K562 (cell line): ENCODE data around the gene CLSTN2. TPM values are rescaled to one million over a fixed set of nuclear protein-coding genes. Genes with fewer than 3 reads are reported as not detected.

Experiments
- ATAC-seq: fragments of 200-7000 bp; cut with Tn5 transposase; 3 replicates; pipeline ENCODE4 v1.9.1; 2020; ENCODE audit warnings: moderate library complexity
- BruUV-seq: library from RNA; stranded (reverse); fragments of 400-500 nt; replicated peaks from 2 replicates; lab custom pipeline; 2021; lab: Mats Ljungman, UMichigan
- CTCF ChIA-PET: fragments of 300-600 bp; formaldehyde crosslinking; extraction: SDS; loops from one replicate; lab custom pipeline; 2021; ENCODE audit warnings: low intra/inter-chr PET ratio; lab: Yijun Ruan, JAX
- POLR2A ChIA-PET: fragments of 300-600, 350-650 bp; sonication (Branson Sonifier 250); formaldehyde crosslinking; extraction: SDS; loops from one replicate; lab custom pipeline; 2021; ENCODE audit warnings: antibody characterized with exemption, inconsistent platforms; lab: Yijun Ruan, JAX
- DNase-seq, 4 experiments: peaks; one replicate each; pipeline versions ENCODE4 v3.0.0 to v3.0.0-alpha.2; 2011 to 2018; ENCODE audit warnings: low spot score in 3 of 4, mixed read lengths in 3 of 4; ENCODE audit errors: extremely low read depth in 1 of 4
- FAIRE-seq: peaks from 2 replicates; lab custom pipeline; 2011; peaks lifted over from hg19 to GRCh38; lab: Jason Lieb, UNC
- H2AFZ ChIP-seq: 2 replicates; pipeline ENCODE4 v1.6.0; 2011; ENCODE audit warnings: low read depth, low read length, control low read depth, inconsistent platforms
- H3K27ac ChIP-seq: fragments of 200-600 bp; 3 replicates; pipeline ENCODE4 v1.8.0; 2011; ENCODE audit warnings: low read depth, mild to moderate bottlenecking, control low read depth, inconsistent platforms, low read length, moderate library complexity, mixed read lengths; ENCODE audit errors: extremely low read depth
- H3K27me3 ChIP-seq, 2 experiments: fragments of 300-600 bp in 1 of 2; 2 replicates in 1 of 2; 3 replicates in 1 of 2; pipeline versions ENCODE4 v1.6.0 to v1.8.0; 2011; ENCODE audit warnings: inconsistent platforms in 2 of 2, low read length in 2 of 2, mild to moderate bottlenecking in 1 of 2, mixed read lengths in 1 of 2, moderate library complexity in 1 of 2; ENCODE audit not compliant: control insufficient read depth in 2 of 2, insufficient read depth in 2 of 2
- H3K36me3 ChIP-seq: fragments of 300-600 bp; 3 replicates; pipeline ENCODE4 v1.8.0; 2011; ENCODE audit warnings: mild to moderate bottlenecking, low read length, inconsistent platforms; ENCODE audit not compliant: control insufficient read depth, insufficient read depth
- H3K4me1 ChIP-seq, 2 experiments: fragments of 200-600 bp in 1 of 2; replicated peaks in 1 of 2; 2 replicates in 1 of 2; 3 replicates in 1 of 2; pipeline versions ENCODE4 v1.5.1 to v1.8.0; 2011; ENCODE audit warnings: inconsistent platforms in 2 of 2, low read length in 2 of 2, mild to moderate bottlenecking in 1 of 2, mixed read lengths in 1 of 2, moderate library complexity in 1 of 2; ENCODE audit not compliant: control insufficient read depth in 2 of 2, insufficient read depth in 2 of 2
- H3K4me2 ChIP-seq: 2 replicates; pipeline ENCODE4 v1.6.1; 2011; ENCODE audit warnings: low read length, control low read depth, inconsistent platforms, mixed read lengths; ENCODE audit not compliant: insufficient read depth
- H3K4me3 ChIP-seq: fragments of 200-600 bp; sonication (generic), shearing (Covaris generic); 2 replicates; pipeline ENCODE4 v1.5.1; 2016; ENCODE audit warnings: control low read depth, inconsistent platforms
- H3K79me2 ChIP-seq: fragments of 200-600 bp; 3 replicates; pipeline ENCODE4 v1.8.0; 2011; ENCODE audit warnings: low read length, inconsistent platforms; ENCODE audit not compliant: control insufficient read depth, insufficient read depth
- H3K9ac ChIP-seq, 2 experiments: 2 replicates each; pipeline versions ENCODE4 v1.6.0 to v1.6.1; 2011; ENCODE audit warnings: low read depth in 2 of 2, low read length in 2 of 2, control low read depth in 1 of 2, inconsistent platforms in 1 of 2, mild to moderate bottlenecking in 1 of 2, mixed read lengths in 1 of 2; ENCODE audit not compliant: insufficient read depth in 1 of 2
- H3K9me1 ChIP-seq: one replicate; pipeline ENCODE4 v1.6.0; 2011; ENCODE audit warnings: inconsistent platforms, mild to moderate bottlenecking, low read length, moderate library complexity; ENCODE audit not compliant: control insufficient read depth, insufficient read depth
- H3K9me3 ChIP-seq: replicated peaks from 2 replicates; pipeline ENCODE4 v1.5.1; 2011; ENCODE audit warnings: low read depth, low read length, inconsistent platforms; ENCODE audit not compliant: control insufficient read depth, insufficient read depth
- H4K20me1 ChIP-seq: replicated peaks from 2 replicates; pipeline ENCODE4 v1.6.1; 2011; ENCODE audit warnings: low read length, inconsistent platforms, mixed read lengths; ENCODE audit not compliant: control insufficient read depth, insufficient read depth
- AFF1 ChIP-seq, 2 experiments: fragments of 450-650 bp; IDR thresholded peaks; 2 replicates each; pipeline ENCODE4 v1.6.1; 2018; ENCODE audit warnings: mild to moderate bottlenecking in 2 of 2, low read depth in 1 of 2; ENCODE audit not compliant: partially characterized antibody in 2 of 2
- BRCA1 ChIP-seq, 2 experiments: fragments of 450-650 bp in 1 of 2; sonication (generic) in 1 of 2; formaldehyde crosslinking in 1 of 2; IDR thresholded peaks; 2 replicates each; pipeline versions ENCODE4 v1.5.0 to v1.6.1; 2017 to 2020; ENCODE audit warnings: mild to moderate bottlenecking in 1 of 2, missing genetic modification reagents in 1 of 2
- DIDO1 ChIP-seq: fragments of 450-650 bp; IDR thresholded peaks from 2 replicates; pipeline ENCODE4 v1.6.1; 2016; ENCODE audit warnings: low read depth, missing biosample characterization, missing genetic modification characterization
- GATA2 ChIP-seq: sonication (generic); formaldehyde crosslinking; IDR thresholded peaks from 2 replicates; pipeline ENCODE4 v1.4.0; 2020; ENCODE audit warnings: mild to moderate bottlenecking, missing genetic modification reagents
- HMG20A ChIP-seq: fragments of 450-650 bp; formaldehyde crosslinking; conservative IDR thresholded peaks from 2 replicates; pipeline ENCODE4 v1.4.0; 2020; ENCODE audit warnings: mild to moderate bottlenecking, mixed read lengths
- HNRNPL ChIP-seq: fragments of 200-400 bp; formaldehyde crosslinking; IDR thresholded peaks from 2 replicates; pipeline ENCODE4 v1.6.1; 2017; ENCODE audit warnings: low read depth, mild to moderate bottlenecking, low read length
- MECOM ChIP-seq: fragments of 250-450 bp; sonication (Bioruptor Pico); IDR thresholded peaks from 2 replicates; pipeline ENCODE4 v1.8.0; 2022; ENCODE audit warnings: inconsistent platforms
- RB1 ChIP-seq: fragments of 450-650 bp; IDR thresholded peaks from 2 replicates; pipeline ENCODE4 v1.6.1; 2017; ENCODE audit warnings: low read depth, mild to moderate bottlenecking
- RBM34 ChIP-seq: fragments of 200-400 bp; formaldehyde crosslinking; IDR thresholded peaks from 2 replicates; pipeline ENCODE4 v1.6.1; 2018; ENCODE audit warnings: low read length, borderline replicate concordance; ENCODE audit not compliant: insufficient read depth
- SRF ChIP-seq, 2 experiments: fragments of 250-450, 450-650 bp in 1 of 2; sonication (Bioruptor Pico) in 1 of 2; sonication (generic) in 1 of 2; formaldehyde crosslinking; IDR thresholded peaks; 2 replicates each; pipeline versions ENCODE4 v1.5.0 to v1.5.1; 2020 to 2022; ENCODE audit warnings: mild to moderate bottlenecking in 1 of 2, missing genetic modification reagents in 1 of 2
- ZNF551 ChIP-seq: fragments of 250-450 bp; sonication (Bioruptor Pico); IDR thresholded peaks from 2 replicates; pipeline ENCODE4 v1.5.0; 2021; ENCODE audit warnings: mild to moderate bottlenecking, moderate library complexity
- ZNF609 ChIP-seq: sonication (generic); formaldehyde crosslinking; IDR thresholded peaks from 2 replicates; pipeline ENCODE4 v1.8.1; 2023; ENCODE audit warnings: missing genetic modification reagents, mild to moderate bottlenecking, borderline replicate concordance
- ZNF766 ChIP-seq: fragments of 200-800 bp; sonication (Bioruptor generic); conservative IDR thresholded peaks from 2 replicates; pipeline ENCODE4 v1.6.1; 2016; ENCODE audit warnings: missing genetic modification characterization, missing compliant biosample characterization
- WGBS: fragments of 100-300 bp; shearing (Covaris generic); methylation state at CpG from one replicate; pipeline ENCODE4 v1.1.6; 2016; ENCODE audit warnings: low coverage, mixed read lengths; ENCODE audit not compliant: insufficient coverage; ENCODE audit errors: missing lambda C conversion rate; 5-methylcytosine and 5-hydroxymethylcytosine counted together
- in situ Hi-C: fragments of 300-500 bp; cut with MboI; formaldehyde crosslinking; loops from 4 replicates; pipeline ENCODE4 v1.15.0; 2018; ENCODE audit warnings: inconsistent platforms, mixed read lengths
- intact Hi-C: fragments of 100-400 bp; cut with micrococcal nuclease; formaldehyde crosslinking; loops from 2 replicates; pipeline ENCODE4 v1.14.2; 2022
- polyA plus RNA-seq, 8 experiments: library from polyadenylated mRNA; depleted of rRNA in 4 of 8; stranded (reverse) in 5 of 8; unstranded in 3 of 8; fragments of >200 nt; fragmentation: Nextera tagmentation in 2 of 8; fragmentation: Illumina TruSeq in 1 of 8; extraction: Ambion mirVana in 2 of 8; extraction: Trizol in 1 of 8; gene quantifications; 2 replicates each; pipeline versions ENCODE4 v1.2.1 to v1.2.3, GENCODE V29; 2011 to 2014; ENCODE audit warnings: inconsistent platforms in 1 of 8, missing spikeins in 1 of 8
- total RNA-seq, 7 experiments: library from RNA; depleted of rRNA in 6 of 7; stranded (reverse); fragments of >200 nt in 6 of 7; fragmentation: Illumina TruSeq in 2 of 7; extraction: Trizol in 2 of 7; gene quantifications; 2 replicates each; pipeline versions ENCODE4 v1.2.1 to v1.2.3, GENCODE V29; 2011 to 2021; ENCODE audit warnings: low replicate concordance in 1 of 7

CLSTN2 gene
- total and polyA plus RNA-seq, 9 of the 15 experiments (the other 6 are each of a cell fraction or from before 2014, with no cell fraction given): 0.02 to 0.04 (median 0.04) TPM; not detected in 6

GRCh38 chr3:140014831-140015495 is 80.0 kb downstream of the CLSTN2 start:
- TF ChIP-seq BRCA1 (IDR thresholded peaks at IDR 0.05) (no peak), BRCA1 (CRISPR knock-in tag; IDR thresholded peaks at IDR 0.05) (no peak), GATA2 (CRISPR knock-in tag) (no peak), MECOM (no peak), ZNF551 (CRISPR knock-in tag) (no peak), DIDO1 (tag) (no peak), RBM34 (no peak), HNRNPL (no peak), ZNF609 (no peak), HMG20A (no peak), ZNF766 (CRISPR knock-in tag) (no peak), RB1 (no peak), SRF (CRISPR knock-in tag; IDR thresholded peaks at IDR 0.05) (no peak), AFF1 (IDR thresholded peaks at IDR 0.05; ENCODE audit: low read depth in 1 of 2, partially characterized antibody in 2 of 2) (no peak)
- ATAC-seq (no peak), FAIRE-seq (no peak), DNase-seq (no peak)
- H2AFZ ChIP-seq: no peak overlapping the region
- H3K27me3 ChIP-seq: peaks cover 0 to 6% of the 10 kb centered on the region in 2 experiments; a peak in 2 of 5 replicates
- H3K4me1 ChIP-seq: no peaks in the 10 kb centered on the region
- no peak overlapping the region for H3K4me2 ChIP-seq
- no peak overlapping the region for H3K4me3 ChIP-seq
- H3K36me3 ChIP-seq: no peaks in the 10 kb centered on the region
- intact Hi-C loops (no loop called here), in situ Hi-C loops (no loop called here)
- no TSS peak for BruUV-seq
- H3K9me1 ChIP-seq: no peaks in the 10 kb centered on the region
- WGBS: 0% methylated on average over 3 of the region's 3 CpGs
- H3K9ac ChIP-seq: no peak overlapping the region
- H3K9me3 ChIP-seq: no peaks in the 10 kb centered on the region
- H3K27ac ChIP-seq: no peak overlapping the region
- no peaks in the 10 kb centered on the region for H3K79me2 ChIP-seq
- H4K20me1 ChIP-seq: no peaks in the 10 kb centered on the region
- CTCF ChIA-PET: no interaction called here
- POLR2A ChIA-PET: no interaction called here
